HEK293T (cell line): Measurements from ENCODE around the gene TCF25.

ENCODE experiments used
- ARNT ChIP-seq: fragments of 450-650 bp; IDR thresholded peaks from 2 replicates; pipeline ENCODE4 v1.6.1; 2017; ENCODE audit warnings: mild to moderate bottlenecking
- ELF4 ChIP-seq: fragments of 450-650 bp; IDR thresholded peaks from 2 replicates; pipeline ENCODE4 v1.6.1; 2017; ENCODE audit warnings: antibody characterized with exemption
- FOXK2 ChIP-seq: fragments of 450-650 bp; IDR thresholded peaks from 2 replicates; pipeline ENCODE4 v1.6.1; 2016; ENCODE audit warnings: mild to moderate bottlenecking
- HDGF ChIP-seq: fragments of 450-650 bp; IDR thresholded peaks from 2 replicates; pipeline ENCODE4 v1.6.1; 2017; ENCODE audit warnings: antibody characterized with exemption, borderline replicate concordance
- LEF1 ChIP-seq: fragments of 450-650 bp; IDR thresholded peaks from 2 replicates; pipeline ENCODE4 v1.6.1; 2017; ENCODE audit warnings: mild to moderate bottlenecking, borderline replicate concordance
- SP1 ChIP-seq: fragments of 450-650 bp; IDR thresholded peaks from 2 replicates; pipeline ENCODE4 v1.6.1; 2017
- SUZ12 ChIP-seq: fragments of 450-650 bp; IDR thresholded peaks from 2 replicates; pipeline ENCODE4 v1.6.1; 2016; ENCODE audit warnings: mild to moderate bottlenecking
- TARDBP ChIP-seq: fragments of 450-650 bp; IDR thresholded peaks from 2 replicates; pipeline ENCODE4 v1.6.1; 2016

DNA sequence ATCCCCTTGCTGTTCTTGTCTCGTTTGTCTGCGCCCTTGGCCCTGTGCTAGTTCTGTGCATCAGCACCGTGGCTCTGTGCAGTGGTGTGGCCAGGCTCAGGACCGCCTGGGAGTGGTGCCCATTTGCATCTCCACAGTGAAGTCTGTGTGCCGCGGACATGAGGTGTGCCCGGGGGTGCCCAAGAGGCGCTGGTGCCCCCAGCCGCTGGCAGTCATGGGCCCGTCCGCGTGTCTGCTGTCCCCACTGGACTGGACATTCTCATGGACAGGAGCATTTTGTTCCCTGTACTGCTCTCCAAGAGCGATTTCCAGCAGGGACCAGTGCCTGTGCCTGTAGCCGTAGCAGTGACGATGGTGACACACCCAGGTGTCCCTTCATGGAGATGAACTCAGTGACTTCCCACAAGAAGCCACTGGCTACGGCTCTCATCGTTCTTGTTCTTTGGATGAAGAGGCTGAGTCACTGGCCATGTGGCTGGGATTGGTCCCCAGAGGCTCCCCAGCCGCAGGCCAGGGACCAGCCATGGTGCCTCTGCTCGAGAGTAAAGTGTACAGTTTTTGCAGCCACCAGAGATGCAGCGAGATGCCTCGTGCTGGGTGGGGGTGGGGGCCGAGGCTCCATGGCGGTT is 32.2 kb downstream of the TCF25 start:
- TF ChIP-seq ELF4 (no peak), HDGF (no peak), FOXK2 (no peak), TARDBP (no peak), SP1 (no peak), LEF1 (no peak), ARNT (no peak), SUZ12 (no peak)
